Left lung (tissue), 10 donors: ENCODE measurements around the gene SLC7A8. TPM values are rescaled to one million over a fixed set of nuclear protein-coding genes. Genes with fewer than 3 reads are reported as not detected.

Experiments
- ATAC-seq: fragments of 200-7000 bp; cut with Tn5 transposase; one replicate; pipeline ENCODE4 v1.9.1; 2020; ENCODE audit warnings: moderate library complexity
- DNase-seq, 4 donors: peaks; one replicate each; pipeline ENCODE4 v3.0.0-alpha.2; 2013 to 2020
- H3K27ac ChIP-seq, 2 donors: fragments of 200-600 bp; sonication (generic) in 1 of 2; one replicate each; pipeline versions ENCODE4 v1.5.0 to v1.8.0; 2020 to 2021
- H3K27me3 ChIP-seq, 2 donors: fragments of 200-600 bp; sonication (generic) in 1 of 2; one replicate each; pipeline versions ENCODE4 v1.5.0 to v1.8.0; 2020 to 2021
- H3K36me3 ChIP-seq, 2 donors: fragments of 200-600 bp; sonication (generic) in 1 of 2; one replicate each; pipeline versions ENCODE4 v1.5.0 to v1.8.0; 2020 to 2021
- H3K4me1 ChIP-seq, 2 donors: fragments of 200-600 bp; one replicate each; pipeline ENCODE4 v1.8.0; 2021
- H3K4me3 ChIP-seq, 2 donors: fragments of 200-600 bp; sonication (generic) in 1 of 2; one replicate each; pipeline versions ENCODE4 v1.5.0 to v1.8.0; 2020 to 2021; ENCODE audit warnings: mild to moderate bottlenecking in 1 of 2
- H3K9me3 ChIP-seq, 2 donors: fragments of 200-600 bp; sonication (generic) in 1 of 2; one replicate each; pipeline versions ENCODE4 v1.5.0 to v1.8.0; 2020 to 2021
- CTCF ChIP-seq, 2 donors: fragments of 200-600 bp; sonication (generic) in 1 of 2; IDR thresholded peaks; one replicate each; pipeline versions ENCODE4 v1.5.0 to v1.8.0; 2021; ENCODE audit warnings: antibody characterized with exemption in 2 of 2
- intact Hi-C, 2 donors: fragments of 100-400 bp; cut with DNase I; formaldehyde crosslinking; loops; one replicate each; pipeline versions ENCODE4 v1.11.2 to v1.14.2; 2022
- polyA plus RNA-seq, 6 donors: library from polyadenylated mRNA; unstranded; fragments of 120-200 nt; gene quantifications; one replicate each; pipeline ENCODE4 v1.2.1, GENCODE V29; 2013; ENCODE audit not compliant: insufficient read length in 6 of 6
- total RNA-seq, 2 donors: library from RNA; stranded (reverse); fragmentation: NEBNext Ultra II Directional; extraction: Animal tissue kit (Norgen Biotek cat#: 25700); gene quantifications; one replicate each; pipeline ENCODE4 v1.2.1, GENCODE V29; 2021
- donor health status: DM: no; HTN: yes; CAD: no.
- donor health status: DM: no; HTN: no; CAD: no.

The SLC7A8 gene
- total and polyA plus RNA-seq, 8 donors: 38.5 to 153 (median 124) TPM

- Histone ChIP-seq H3K27ac (no peak overlapping the region), H3K4me1 (peaks cover 0 to 10% of the 10 kb centered on the region in 2 donors), H3K9me3 (no peaks in the 10 kb centered on the region), H3K4me3 (no peak overlapping the region), H3K27me3 (no peaks in the 10 kb centered on the region), H3K36me3 (peaks cover 0 to 27% of the 10 kb centered on the region in 2 donors)
- DNase-seq (no peak), ATAC-seq (no peak)
- intact Hi-C loops: no loop called here
- no peak for TF ChIP-seq CTCF (IDR thresholded peaks at IDR 0.05)
Observed at GRCh38 chr14:23131482-23131881, 52.0 kb downstream of the SLC7A8 start.

GRCh38 chr14:23130871-23131270, 52.6 kb downstream of the SLC7A8 start:
- H3K4me3 ChIP-seq: no peak overlapping the region
- TF ChIP-seq CTCF (IDR thresholded peaks at IDR 0.05): no peak
- H3K27me3 ChIP-seq: no peaks in the 10 kb centered on the region
- H3K4me1 ChIP-seq: peaks cover 0 to 10% of the 10 kb centered on the region in 2 donors
- H3K27ac ChIP-seq: no peak overlapping the region
- peak in 1 of 4 donors; percentile 53 for DNase-seq
- no peaks in the 10 kb centered on the region for H3K9me3 ChIP-seq
- peaks cover 0 to 29% of the 10 kb centered on the region in 2 donors for H3K36me3 ChIP-seq
- peak; percentile 29 for ATAC-seq
- intact Hi-C loops: no loop called here

- H3K4me1 ChIP-seq: peaks cover 0 to 10% of the 10 kb centered on the region in 2 donors
- peaks cover 0 to 29% of the 10 kb centered on the region in 2 donors for H3K36me3 ChIP-seq
- H3K9me3 ChIP-seq: no peaks in the 10 kb centered on the region
- DNase-seq: no peak
- no peak overlapping the region for H3K4me3 ChIP-seq
- no peaks in the 10 kb centered on the region for H3K27me3 ChIP-seq
- no peak overlapping the region for H3K27ac ChIP-seq
- no peak for ATAC-seq
- TF ChIP-seq CTCF (IDR thresholded peaks at IDR 0.05): no peak
- intact Hi-C loops: loop anchor here in 1 of 2 donors (10.0 kb wide), 1 partner anchor 55 kb away; the partner anchor contains the start of gene SLC7A8
Observed at GRCh38 chr14:23129759-23130316, 53.6 kb downstream of the SLC7A8 start.

- Histone ChIP-seq H3K27me3 (no peaks in the 10 kb centered on the region), H3K4me1 (peaks cover 0 to 10% of the 10 kb centered on the region in 2 donors), H3K27ac (no peak overlapping the region), H3K9me3 (no peaks in the 10 kb centered on the region), H3K36me3 (peaks cover 0 to 29% of the 10 kb centered on the region in 2 donors), H3K4me3 (no peak overlapping the region)
- no peak for TF ChIP-seq CTCF (IDR thresholded peaks at IDR 0.05)
- intact Hi-C loops: loop anchor here in 1 of 2 donors (10.0 kb wide), 1 partner anchor 56 kb away; the partner anchor contains the start of gene SLC7A8
- no peak for ATAC-seq
- no peak for DNase-seq
Observed at GRCh38 chr14:23128969-23129758, 54.3 kb downstream of the SLC7A8 start.

GRCh38 chr14:23127861-23128260, 55.6 kb downstream of the SLC7A8 start:
- Histone ChIP-seq H3K27ac (no peak overlapping the region), H3K9me3 (no peaks in the 10 kb centered on the region), H3K4me1 (peaks cover 0 to 14% of the 10 kb centered on the region in 2 donors), H3K36me3 (peaks cover 0 to 29% of the 10 kb centered on the region in 2 donors), H3K4me3 (no peak overlapping the region), H3K27me3 (no peaks in the 10 kb centered on the region)
- TF ChIP-seq CTCF (IDR thresholded peaks at IDR 0.05): no peak
- ATAC-seq: no peak
- intact Hi-C loops: loop anchor here in 1 of 2 donors (10.0 kb wide), 1 partner anchor 57 kb away; the partner anchor contains the start of gene SLC7A8
- DNase-seq: no peak
